HG03103 (cell line): ENCODE measurements around the gene TNFRSF13B.
"Not testable (repeated sequence)": the region's sequence is repeated elsewhere in the genome, so short reads cannot be mapped to it uniquely, and the experiment has no call there.

Source experiments
- ATAC-seq: cut with Tn5 transposase; IDR thresholded peaks from one replicate; pipeline ENCODE4 v1.9.1; 2021; ENCODE audit warnings: low read depth; ENCODE audit not compliant: unreplicated experiment

The TNFRSF13B gene

GRCh38 chr17:16987830-16988601 lies 16.1 kb upstream of the TNFRSF13B start:
- ATAC-seq: peak; percentile 61

- ATAC-seq: no peak
Observed at GRCh38 chr17:16987066-16987829, 15.3 kb upstream of the TNFRSF13B start.

GRCh38 chr17:16986391-16986790 lies 14.5 kb upstream of the TNFRSF13B start:
- no peak for ATAC-seq

- no peak for ATAC-seq
Observed at GRCh38 chr17:16981928-16982327, 10.0 kb upstream of the TNFRSF13B start.

- ATAC-seq: peak; percentile 47
Observed at GRCh38 chr17:16980813-16981731, 9.2 kb upstream of the TNFRSF13B start.

- ATAC-seq: no peak
Observed at GRCh38 chr17:16980061-16980460, 8.1 kb upstream of the TNFRSF13B start.

- not testable (repeated sequence) for ATAC-seq
Observed at GRCh38 chr17:16979237-16979823, 7.4 kb upstream of the TNFRSF13B start.

- ATAC-seq: no peak
Observed at GRCh38 chr17:16977932-16978331, 6.0 kb upstream of the TNFRSF13B start.

- no peak for ATAC-seq
Observed at GRCh38 chr17:16976725-16977550, 5.0 kb upstream of the TNFRSF13B start.

- no peak for ATAC-seq
Observed at GRCh38 chr17:16975744-16976625, 4.1 kb upstream of the TNFRSF13B start.

GRCh38 chr17:16975277-16975651 lies 3.3 kb upstream of the TNFRSF13B start:
- ATAC-seq: no peak

- no peak for ATAC-seq
Observed at GRCh38 chr17:16974569-16975276, 2.8 kb upstream of the TNFRSF13B start.

- no peak for ATAC-seq
Observed at GRCh38 chr17:16973760-16974540, 2.0 kb upstream of the TNFRSF13B start.

GRCh38 chr17:16973043-16973442 lies 1.1 kb upstream of the TNFRSF13B start:
- ATAC-seq: not testable (repeated sequence)

GRCh38 chr17:16972346-16972745 lies 428 bp upstream of the TNFRSF13B start:
- no peak for ATAC-seq

- ATAC-seq: no peak
Observed at GRCh38 chr17:16969931-16970906, 1.7 kb downstream of the TNFRSF13B start.
